ENCODE data around the gene CHI3L2. TPM values are rescaled to one million over a fixed set of nuclear protein-coding genes. Genes with fewer than 3 reads are reported as not detected.

CHI3L2 gene
- total and polyA plus RNA-seq, 10 of the 15 experiments (the other 5 are each of a cell fraction or from before 2014, with no cell fraction given), result 37.1 to 508 (median 98.3) TPM

DNA sequence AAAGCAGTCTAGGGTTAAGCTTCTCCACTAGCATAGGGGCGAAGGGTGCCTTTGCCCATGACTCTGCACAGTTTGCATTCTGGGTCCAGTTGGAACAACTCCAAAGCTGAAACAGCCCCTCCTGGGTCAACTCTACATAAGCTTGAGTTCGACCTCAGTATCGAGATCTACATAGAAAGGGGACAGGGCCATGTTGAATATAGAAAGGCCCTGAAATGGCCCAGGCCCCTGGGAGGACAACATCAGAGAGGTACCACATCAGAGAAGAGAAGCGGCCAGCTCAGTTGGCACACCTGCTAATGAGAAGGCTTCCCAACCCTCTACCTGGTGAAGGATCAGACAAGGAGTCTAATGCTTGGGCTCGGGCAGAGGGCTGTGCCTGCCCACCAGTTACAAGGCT, 28.7 kb upstream of the CHI3L2 start:
- Histone ChIP-seq H3K9me3 (replicated peaks; ENCODE audit: control insufficient read depth, insufficient read depth, low read length) (no peaks in the 10 kb centered on the region), H4K20me1 (ENCODE audit: control insufficient read depth, insufficient read depth) (no peaks in the 10 kb centered on the region), H3K27me3 (replicated peaks in 1 of 2; ENCODE audit: control insufficient read depth in 2 of 2, insufficient read depth in 2 of 2, low read length in 1 of 2) (no peaks in the 10 kb centered on the region), H2AFZ (ENCODE audit: control insufficient read depth, low read depth, low read length) (no peak overlapping the region), H3K4me1 (ENCODE audit: control insufficient read depth, insufficient read depth, low read length) (peaks cover 34% of the 10 kb centered on the region), H3K4me3 (peak overlapping the region; percentile 73), H3K36me3 (ENCODE audit: control insufficient read depth in 2 of 2, insufficient read depth in 2 of 2, low read length in 1 of 2) (peaks cover 17 to 18% of the 10 kb centered on the region in 2 experiments; a peak in 3 of 4 replicates), H3K27ac (ENCODE audit: control insufficient read depth, insufficient read depth) (peak overlapping the region; percentile 92), H3K79me2 (ENCODE audit: control insufficient read depth, insufficient read depth, low read length) (peaks cover 99% of the 10 kb centered on the region), H3K9ac (ENCODE audit: control insufficient read depth, insufficient read depth, low read length) (peak overlapping the region; percentile 93), H3K4me2 (ENCODE audit: control insufficient read depth, insufficient read depth) (peak overlapping the region; percentile 99)
- intact Hi-C loops (cut with micrococcal nuclease; ENCODE audit: unreplicated experiment), result loop anchor here (5.0 kb wide), 1 partner anchor 167 kb away; no protein-coding TSS in a partner anchor
- in situ Hi-C loops (cut with MboI), result no loop called here
- no peak for TF ChIP-seq NFYA (IDR thresholded peaks at IDR 0.05; ENCODE audit: borderline replicate concordance, low read depth, low read length)
- TF ChIP-seq SIN3A (IDR thresholded peaks at IDR 0.05; ENCODE audit: low read depth, low read length), result no peak
- TF ChIP-seq TBL1XR1 (IDR thresholded peaks at IDR 0.05; ENCODE audit: low read depth, low read length), result no peak
- TF ChIP-seq NFYB (IDR thresholded peaks at IDR 0.05; ENCODE audit: insufficient read depth, low read depth, low read length), result no peak
- TF ChIP-seq FOXM1 (IDR thresholded peaks at IDR 0.05; ENCODE audit: low read depth, low read length), result no peak
- TF ChIP-seq, protein P1, sequence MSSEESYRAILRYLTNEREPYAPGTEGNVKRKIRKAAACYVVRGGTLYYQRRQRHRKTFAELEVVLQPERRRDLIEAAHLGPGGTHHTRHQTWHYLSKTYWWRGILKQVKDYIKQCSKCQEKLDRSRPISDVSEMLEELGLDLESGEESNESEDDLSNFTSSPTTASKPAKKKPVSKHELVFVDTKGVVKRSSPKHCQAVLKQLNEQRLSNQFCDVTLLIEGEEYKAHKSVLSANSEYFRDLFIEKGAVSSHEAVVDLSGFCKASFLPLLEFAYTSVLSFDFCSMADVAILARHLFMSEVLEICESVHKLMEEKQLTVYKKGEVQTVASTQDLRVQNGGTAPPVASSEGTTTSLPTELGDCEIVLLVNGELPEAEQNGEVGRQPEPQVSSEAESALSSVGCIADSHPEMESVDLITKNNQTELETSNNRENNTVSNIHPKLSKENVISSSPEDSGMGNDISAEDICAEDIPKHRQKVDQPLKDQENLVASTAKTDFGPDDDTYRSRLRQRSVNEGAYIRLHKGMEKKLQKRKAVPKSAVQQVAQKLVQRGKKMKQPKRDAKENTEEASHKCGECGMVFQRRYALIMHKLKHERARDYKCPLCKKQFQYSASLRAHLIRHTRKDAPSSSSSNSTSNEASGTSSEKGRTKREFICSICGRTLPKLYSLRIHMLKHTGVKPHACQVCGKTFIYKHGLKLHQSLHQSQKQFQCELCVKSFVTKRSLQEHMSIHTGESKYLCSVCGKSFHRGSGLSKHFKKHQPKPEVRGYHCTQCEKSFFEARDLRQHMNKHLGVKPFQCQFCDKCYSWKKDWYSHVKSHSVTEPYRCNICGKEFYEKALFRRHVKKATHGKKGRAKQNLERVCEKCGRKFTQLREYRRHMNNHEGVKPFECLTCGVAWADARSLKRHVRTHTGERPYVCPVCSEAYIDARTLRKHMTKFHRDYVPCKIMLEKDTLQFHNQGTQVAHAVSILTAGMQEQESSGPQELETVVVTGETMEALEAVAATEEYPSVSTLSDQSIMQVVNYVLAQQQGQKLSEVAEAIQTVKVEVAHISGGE (CRISPR knock-in tag; IDR thresholded peaks at IDR 0.05), result 0 out of 2 replicates have a peak, but pooled peaks have one; percentile 11
- no peak for TF ChIP-seq PAX8 (IDR thresholded peaks at IDR 0.05)
- 0 out of 2 replicates have a peak, but pooled peaks have one; percentile 1 for TF ChIP-seq IRF4 (IDR thresholded peaks at IDR 0.05; ENCODE audit: low read depth, low read length)
- peak; percentile 42 for TF ChIP-seq POLR2A (IDR thresholded peaks at IDR 0.05; ENCODE audit: low read depth, low read length)
- TF ChIP-seq, protein P2, sequence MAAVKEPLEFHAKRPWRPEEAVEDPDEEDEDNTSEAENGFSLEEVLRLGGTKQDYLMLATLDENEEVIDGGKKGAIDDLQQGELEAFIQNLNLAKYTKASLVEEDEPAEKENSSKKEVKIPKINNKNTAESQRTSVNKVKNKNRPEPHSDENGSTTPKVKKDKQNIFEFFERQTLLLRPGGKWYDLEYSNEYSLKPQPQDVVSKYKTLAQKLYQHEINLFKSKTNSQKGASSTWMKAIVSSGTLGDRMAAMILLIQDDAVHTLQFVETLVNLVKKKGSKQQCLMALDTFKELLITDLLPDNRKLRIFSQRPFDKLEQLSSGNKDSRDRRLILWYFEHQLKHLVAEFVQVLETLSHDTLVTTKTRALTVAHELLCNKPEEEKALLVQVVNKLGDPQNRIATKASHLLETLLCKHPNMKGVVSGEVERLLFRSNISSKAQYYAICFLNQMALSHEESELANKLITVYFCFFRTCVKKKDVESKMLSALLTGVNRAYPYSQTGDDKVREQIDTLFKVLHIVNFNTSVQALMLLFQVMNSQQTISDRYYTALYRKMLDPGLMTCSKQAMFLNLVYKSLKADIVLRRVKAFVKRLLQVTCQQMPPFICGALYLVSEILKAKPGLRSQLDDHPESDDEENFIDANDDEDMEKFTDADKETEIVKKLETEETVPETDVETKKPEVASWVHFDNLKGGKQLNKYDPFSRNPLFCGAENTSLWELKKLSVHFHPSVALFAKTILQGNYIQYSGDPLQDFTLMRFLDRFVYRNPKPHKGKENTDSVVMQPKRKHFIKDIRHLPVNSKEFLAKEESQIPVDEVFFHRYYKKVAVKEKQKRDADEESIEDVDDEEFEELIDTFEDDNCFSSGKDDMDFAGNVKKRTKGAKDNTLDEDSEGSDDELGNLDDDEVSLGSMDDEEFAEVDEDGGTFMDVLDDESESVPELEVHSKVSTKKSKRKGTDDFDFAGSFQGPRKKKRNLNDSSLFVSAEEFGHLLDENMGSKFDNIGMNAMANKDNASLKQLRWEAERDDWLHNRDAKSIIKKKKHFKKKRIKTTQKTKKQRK (IDR thresholded peaks at IDR 0.05; ENCODE audit: low read depth, low read length), result no peak
- TF ChIP-seq ESRRA (IDR thresholded peaks at IDR 0.05; ENCODE audit: low read length), result no peak
- TF ChIP-seq E4F1 (IDR thresholded peaks at IDR 0.05; ENCODE audit: borderline replicate concordance, partially characterized antibody), result no peak
- TF ChIP-seq, protein P3, sequence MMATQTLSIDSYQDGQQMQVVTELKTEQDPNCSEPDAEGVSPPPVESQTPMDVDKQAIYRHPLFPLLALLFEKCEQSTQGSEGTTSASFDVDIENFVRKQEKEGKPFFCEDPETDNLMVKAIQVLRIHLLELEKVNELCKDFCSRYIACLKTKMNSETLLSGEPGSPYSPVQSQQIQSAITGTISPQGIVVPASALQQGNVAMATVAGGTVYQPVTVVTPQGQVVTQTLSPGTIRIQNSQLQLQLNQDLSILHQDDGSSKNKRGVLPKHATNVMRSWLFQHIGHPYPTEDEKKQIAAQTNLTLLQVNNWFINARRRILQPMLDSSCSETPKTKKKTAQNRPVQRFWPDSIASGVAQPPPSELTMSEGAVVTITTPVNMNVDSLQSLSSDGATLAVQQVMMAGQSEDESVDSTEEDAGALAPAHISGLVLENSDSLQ (IDR thresholded peaks at IDR 0.05), result no peak
- TF ChIP-seq POLR2AphosphoS5 (IDR thresholded peaks at IDR 0.05; ENCODE audit: low read length), result peak; percentile 49; the same call in 1 of the 2 replicates
- SMC1A ChIA-PET (ENCODE audit: uncharacterized antibody, unreplicated experiment), result interaction anchor here (0.9 to 8.7 kb wide), 21 partner anchors 13 to 325 kb away, joined by 3 to 284 read pairs (median 4); no protein-coding TSS in a partner anchor
- 46% methylated on average over 5 of the region's 5 CpGs for WGBS (ENCODE audit: insufficient coverage, insufficient replicate concordance, low lambda C conversion rate, missing lambda C conversion rate)
- POLR2A ChIA-PET, result interaction anchor here (0.9 to 12.8 kb wide), 15 partner anchors 11 to 325 kb away, joined by 3 to 371 read pairs (median 4); partner anchors contain the start of gene CD53
- RAD21 ChIA-PET (ENCODE audit: unreplicated experiment), result interaction anchor here (0.8 to 15.0 kb wide), 17 partner anchors 11 to 319 kb away, joined by 3 to 542 read pairs (median 6); no protein-coding TSS in a partner anchor
- DNase-seq (ENCODE audit: low read depth, low spot score) (no peak), ATAC-seq (no peak), FAIRE-seq (no peak)
- CTCF ChIA-PET, result interaction anchor here (0.7 to 14.9 kb wide), 15 partner anchors 10 to 427 kb away, joined by 3 to 239 read pairs (median 5); partner anchors contain the start of genes CEPT1 and DRAM2
- BruUV-seq (replicated peaks), result no TSS peak

All from GM12878 (cell line).